Measurements from ENCODE around the gene P2RX6.

DNA sequence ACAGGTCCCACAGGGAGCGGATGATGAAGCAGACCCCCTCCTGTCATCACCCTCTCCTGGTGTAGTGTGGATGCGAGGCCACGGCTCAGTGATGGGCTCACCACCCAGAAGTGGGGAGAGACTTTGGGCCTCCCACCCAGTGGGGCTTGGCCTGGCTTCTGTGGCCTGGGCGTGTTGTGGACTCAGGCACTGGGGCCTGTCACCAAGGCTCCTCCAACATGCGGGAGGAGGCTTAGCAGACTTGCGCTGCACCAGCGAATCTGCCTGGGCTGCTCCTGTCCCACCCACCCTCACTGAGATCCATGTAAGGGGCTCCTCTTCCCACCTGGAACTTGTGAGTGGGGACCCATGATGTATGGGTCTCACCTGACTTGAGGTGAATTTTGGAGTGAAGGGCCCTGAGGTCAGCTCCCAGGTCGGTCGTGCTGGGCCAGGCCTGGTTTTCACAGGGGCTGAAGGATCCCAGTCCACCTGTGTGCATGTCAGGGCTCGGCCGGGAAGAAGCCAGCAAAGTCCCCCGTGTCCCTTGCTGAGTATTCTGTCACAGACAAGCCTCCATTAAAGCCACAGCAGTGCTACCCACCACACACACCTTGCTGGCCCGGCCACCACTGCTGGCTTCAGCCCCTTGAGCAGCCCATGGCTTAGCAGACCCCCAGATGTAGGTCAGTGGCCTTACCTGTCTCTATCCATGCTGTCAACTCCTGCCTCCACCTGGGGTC, 17.3 kb upstream of the P2RX6 start:
- TF ChIP-seq, protein P1, sequence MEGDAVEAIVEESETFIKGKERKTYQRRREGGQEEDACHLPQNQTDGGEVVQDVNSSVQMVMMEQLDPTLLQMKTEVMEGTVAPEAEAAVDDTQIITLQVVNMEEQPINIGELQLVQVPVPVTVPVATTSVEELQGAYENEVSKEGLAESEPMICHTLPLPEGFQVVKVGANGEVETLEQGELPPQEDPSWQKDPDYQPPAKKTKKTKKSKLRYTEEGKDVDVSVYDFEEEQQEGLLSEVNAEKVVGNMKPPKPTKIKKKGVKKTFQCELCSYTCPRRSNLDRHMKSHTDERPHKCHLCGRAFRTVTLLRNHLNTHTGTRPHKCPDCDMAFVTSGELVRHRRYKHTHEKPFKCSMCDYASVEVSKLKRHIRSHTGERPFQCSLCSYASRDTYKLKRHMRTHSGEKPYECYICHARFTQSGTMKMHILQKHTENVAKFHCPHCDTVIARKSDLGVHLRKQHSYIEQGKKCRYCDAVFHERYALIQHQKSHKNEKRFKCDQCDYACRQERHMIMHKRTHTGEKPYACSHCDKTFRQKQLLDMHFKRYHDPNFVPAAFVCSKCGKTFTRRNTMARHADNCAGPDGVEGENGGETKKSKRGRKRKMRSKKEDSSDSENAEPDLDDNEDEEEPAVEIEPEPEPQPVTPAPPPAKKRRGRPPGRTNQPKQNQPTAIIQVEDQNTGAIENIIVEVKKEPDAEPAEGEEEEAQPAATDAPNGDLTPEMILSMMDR (IDR thresholded peaks at IDR 0.05; ENCODE audit: insufficient read depth, low read depth, low read length): no peak
- TF ChIP-seq EZH2 (IDR thresholded peaks at IDR 0.05; ENCODE audit: insufficient read depth, low read length): no peak

All from astrocyte (in vitro differentiated cells and primary cell).